ENCODE data around the gene STARD13.

GRCh38 chr13:33307843-33308242, 22.3 kb upstream of the STARD13 start:
- TF ChIP-seq CTCF (IDR thresholded peaks at IDR 0.05) (no peak), ZFX (IDR thresholded peaks at IDR 0.05; ENCODE audit: borderline replicate concordance) (no peak)
